ENCODE data around the gene GAL3ST3. TPM values are rescaled to one million over a fixed set of nuclear protein-coding genes. Genes with fewer than 3 reads are reported as not detected.

Gene GAL3ST3
- total RNA-seq, 4 donors from 2014 or later: not detected

- no peak for DNase-seq
- no peaks in the 10 kb centered on the region for H3K27me3 ChIP-seq
- TF ChIP-seq POLR2AphosphoS5 (IDR thresholded peaks at IDR 0.05): no peak
- TF ChIP-seq EP300 (IDR thresholded peaks at IDR 0.05; ENCODE audit: low read depth): no peak
- TF ChIP-seq CTCF (IDR thresholded peaks at IDR 0.05): no peak
- TF ChIP-seq POLR2A (IDR thresholded peaks at IDR 0.05): no peak
- no peaks in the 10 kb centered on the region for H3K9me3 ChIP-seq
- 92 to 100% methylated on average over 2 of the region's 2 CpGs for WGBS, 2 donors (ENCODE audit: low coverage in 1 of 2)
- H3K4me3 ChIP-seq: no peak overlapping the region
- H3K4me1 ChIP-seq: no peaks in the 10 kb centered on the region
- intact Hi-C loops (cut with DNase I; ENCODE audit: low total_unique reads) (no loop called here), in situ Hi-C loops (cut with MboI; ENCODE audit: low pct_ligation_motif_present in 1 of 4, low pct_unique_long_range_greater_than_20kb in 1 of 4, low sequenced_read_pairs in 3 of 4) (no loop called here)
- no peak overlapping the region for H3K27ac ChIP-seq
- H3K36me3 ChIP-seq: peaks cover 0 to 97% (median 47%) of the 10 kb centered on the region in 4 donors
These were observed 13.4 kb upstream of the GAL3ST3 start for GRCh38 chr11:66062408-66062807.

GRCh38 chr11:66061268-66061667, 12.3 kb upstream of the GAL3ST3 start:
- intact Hi-C loops (cut with DNase I; ENCODE audit: low total_unique reads): no loop called here
- 76% methylated on average over 6 of the region's 6 CpGs; no CpG with 5 or more reads in 1 of the 2 donors for WGBS, 2 donors (ENCODE audit: low coverage in 1 of 2)
- TF ChIP-seq CTCF (IDR thresholded peaks at IDR 0.05) (no peak), POLR2A (IDR thresholded peaks at IDR 0.05) (no peak), EP300 (IDR thresholded peaks at IDR 0.05; ENCODE audit: low read depth) (no peak), POLR2AphosphoS5 (IDR thresholded peaks at IDR 0.05) (no peak)
- Histone ChIP-seq H3K27me3 (no peaks in the 10 kb centered on the region), H3K36me3 (peaks cover 0 to 97% (median 46%) of the 10 kb centered on the region in 4 donors), H3K4me3 (no peak overlapping the region), H3K9me3 (no peaks in the 10 kb centered on the region), H3K4me1 (no peaks in the 10 kb centered on the region), H3K27ac (no peak overlapping the region)
- DNase-seq: no peak
- in situ Hi-C loops (cut with MboI; ENCODE audit: low pct_ligation_motif_present in 1 of 4, low pct_unique_long_range_greater_than_20kb in 1 of 4, low sequenced_read_pairs in 3 of 4): no loop called here

GRCh38 chr11:66059966-66060680, 11.2 kb upstream of the GAL3ST3 start:
- H3K4me3 ChIP-seq: no peak overlapping the region
- H3K9me3 ChIP-seq: no peaks in the 10 kb centered on the region
- H3K27me3 ChIP-seq: no peaks in the 10 kb centered on the region
- no peak overlapping the region for H3K27ac ChIP-seq
- H3K36me3 ChIP-seq: peaks cover 0 to 96% (median 47%) of the 10 kb centered on the region in 4 donors
- DNase-seq: no peak
- H3K4me1 ChIP-seq: no peaks in the 10 kb centered on the region
- TF ChIP-seq EP300 (IDR thresholded peaks at IDR 0.05; ENCODE audit: low read depth): no peak
- intact Hi-C loops (cut with DNase I; ENCODE audit: low total_unique reads) (no loop called here), in situ Hi-C loops (cut with MboI; ENCODE audit: low pct_ligation_motif_present in 1 of 4, low pct_unique_long_range_greater_than_20kb in 1 of 4, low sequenced_read_pairs in 3 of 4) (no loop called here)
- WGBS, 2 donors (ENCODE audit: low coverage in 1 of 2): 66 to 82% methylated on average over 5 to 8 of the region's 8 CpGs

- Histone ChIP-seq H3K9me3 (no peaks in the 10 kb centered on the region), H3K36me3 (peaks cover 0 to 71% (median 34%) of the 10 kb centered on the region in 4 donors), H3K4me1 (peaks cover 5 to 18% (median 12%) of the 10 kb centered on the region in 4 donors), H3K27ac (no peak overlapping the region), H3K4me3 (no peak overlapping the region), H3K27me3 (no peaks in the 10 kb centered on the region)
- intact Hi-C loops (cut with DNase I; ENCODE audit: low total_unique reads): no loop called here
- DNase-seq: no peak
- WGBS, 2 donors (ENCODE audit: low coverage in 1 of 2): 72% methylated on average over 7 of the region's 7 CpGs; no CpG with 5 or more reads in 1 of the 2 donors
- in situ Hi-C loops (cut with MboI; ENCODE audit: low pct_ligation_motif_present in 1 of 4, low pct_unique_long_range_greater_than_20kb in 1 of 4, low sequenced_read_pairs in 3 of 4): no loop called here
- TF ChIP-seq EP300 (IDR thresholded peaks at IDR 0.05; ENCODE audit: low read depth): no peak
- no peak for TF ChIP-seq CTCF (IDR thresholded peaks at IDR 0.05)
- no peak for TF ChIP-seq POLR2A (IDR thresholded peaks at IDR 0.05)
- no peak for TF ChIP-seq POLR2AphosphoS5 (IDR thresholded peaks at IDR 0.05)
These were observed 7.5 kb upstream of the GAL3ST3 start for GRCh38 chr11:66056501-66056900.
